NCI-H2227 (cell line): ENCODE measurements around the gene SLC38A7.
"Not testable (repeated sequence)": the region's sequence is repeated elsewhere in the genome, so short reads cannot be mapped to it uniquely, and the experiment has no call there.

ENCODE experiments used
- DNase-seq: peaks from one replicate; lab custom pipeline; 2025; ENCODE audit not compliant: unreplicated experiment; lab: John Stamatoyannopoulos, UW

SLC38A7 gene

GRCh38 chr16:58684354-58685083 is at the start of gene SLC38A7:
Gene SLC38A7, minus strand, starts transcription at chr16:58684770. Its CDS starts 4,644 bp downstream, at chr16:58680126.
- DNase-seq: peak; percentile 84

GRCh38 chr16:58733671-58734458 is 49.3 kb upstream of the SLC38A7 start, which contains the start of gene GOT2:
Gene GOT2, minus strand, starts transcription at chr16:58734316. Its CDS starts 88 bp downstream, at chr16:58734228.
- DNase-seq: peak; percentile 84

DNA sequence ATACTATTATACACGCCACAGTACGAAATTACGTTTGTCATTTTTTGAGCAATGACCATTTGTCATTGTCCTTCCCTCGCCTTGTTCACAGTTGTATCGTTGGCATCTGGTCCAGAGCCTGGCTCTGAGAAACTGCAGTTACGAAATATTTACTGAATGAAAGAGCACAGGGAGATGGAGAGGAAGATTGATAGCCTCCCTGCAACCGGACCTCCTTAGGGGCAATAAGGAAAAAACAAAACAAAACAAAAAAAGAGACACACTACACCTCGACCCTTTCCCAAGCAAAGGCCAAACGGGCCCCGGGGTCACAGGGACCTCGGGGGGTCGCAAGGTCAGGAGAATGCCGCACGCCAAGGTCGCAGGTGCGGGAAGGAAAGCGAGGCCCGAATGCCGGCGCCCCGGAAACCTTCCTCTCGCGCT is 48.7 kb upstream of the SLC38A7 start:
- DNase-seq: peak; percentile 15

GRCh38 chr16:58732545-58733247 is 48.1 kb upstream of the SLC38A7 start:
- no peak for DNase-seq

- no peak for DNase-seq
Observed at GRCh38 chr16:58730724-58731370, 46.3 kb upstream of the SLC38A7 start.

DNA sequence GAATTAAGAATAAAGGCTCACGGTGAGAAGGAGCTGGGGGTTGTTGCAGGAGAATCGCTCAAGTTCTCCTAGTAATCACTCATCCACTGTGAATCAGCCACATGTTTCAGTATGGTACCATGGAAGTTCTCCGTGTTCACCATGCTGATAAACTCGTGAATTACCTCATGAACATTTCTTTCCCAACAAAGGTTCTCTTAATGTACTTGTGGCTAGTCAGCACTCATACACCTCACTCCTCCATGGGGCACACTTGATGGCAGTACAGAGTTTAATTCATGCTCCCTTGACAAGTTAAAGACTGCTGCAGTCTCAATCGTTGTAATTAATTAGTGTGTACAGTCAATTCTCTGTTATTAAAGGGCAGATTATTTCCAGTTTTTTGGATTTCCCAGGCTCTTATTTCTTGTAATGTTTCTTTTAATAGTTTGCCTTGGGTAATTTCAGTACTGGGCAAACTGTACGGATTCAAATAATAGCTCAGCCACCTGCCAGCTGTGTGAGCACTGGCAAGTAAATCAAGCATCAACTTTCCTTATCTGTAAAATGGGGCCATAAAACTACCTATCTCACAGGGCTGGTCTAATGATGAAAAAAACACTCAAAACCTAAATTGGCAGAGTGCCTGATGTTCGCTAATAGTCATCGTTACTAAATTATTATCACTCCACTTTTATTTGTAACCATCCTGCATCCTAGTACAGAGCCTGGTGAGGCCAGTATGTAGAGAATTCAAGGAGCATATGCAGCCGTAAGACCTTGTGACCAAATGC is 43.4 kb upstream of the SLC38A7 start:
- no peak for DNase-seq

DNA sequence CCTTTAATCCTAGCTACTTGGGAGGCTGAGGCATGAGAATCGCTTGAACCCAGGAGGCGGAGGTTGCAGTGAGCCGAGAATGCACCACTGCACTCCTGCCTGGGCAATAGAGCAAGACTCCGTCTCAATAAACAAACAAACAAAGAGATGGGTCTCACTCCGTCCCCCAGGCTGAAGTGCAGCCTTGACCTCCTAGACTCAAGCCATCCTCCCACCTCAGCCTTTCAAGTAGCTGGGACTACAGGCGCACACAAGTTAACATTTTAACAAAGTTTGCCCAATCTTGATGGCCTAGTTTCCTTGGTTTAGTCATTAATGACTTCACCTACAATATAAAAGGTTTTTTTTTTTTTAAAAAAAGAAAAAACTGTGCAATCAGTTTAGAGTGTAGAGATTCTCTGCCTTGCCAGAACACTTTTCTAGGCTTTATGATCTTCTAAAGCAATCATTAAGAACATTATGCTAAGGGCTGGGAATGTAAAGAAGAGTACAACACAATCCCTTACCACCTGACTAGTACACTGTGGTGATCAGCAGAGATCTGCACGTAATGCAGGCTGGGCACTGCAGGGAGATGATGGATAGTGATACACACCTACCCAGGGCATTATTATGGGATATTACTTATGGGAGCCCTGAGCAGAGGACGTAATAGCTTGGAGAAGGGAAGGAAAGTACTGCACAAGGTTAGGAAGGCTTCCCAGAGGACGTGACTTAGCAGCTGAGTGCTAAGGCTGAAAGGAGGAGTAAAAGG is 42.6 kb upstream of the SLC38A7 start:
- DNase-seq: no peak

DNA sequence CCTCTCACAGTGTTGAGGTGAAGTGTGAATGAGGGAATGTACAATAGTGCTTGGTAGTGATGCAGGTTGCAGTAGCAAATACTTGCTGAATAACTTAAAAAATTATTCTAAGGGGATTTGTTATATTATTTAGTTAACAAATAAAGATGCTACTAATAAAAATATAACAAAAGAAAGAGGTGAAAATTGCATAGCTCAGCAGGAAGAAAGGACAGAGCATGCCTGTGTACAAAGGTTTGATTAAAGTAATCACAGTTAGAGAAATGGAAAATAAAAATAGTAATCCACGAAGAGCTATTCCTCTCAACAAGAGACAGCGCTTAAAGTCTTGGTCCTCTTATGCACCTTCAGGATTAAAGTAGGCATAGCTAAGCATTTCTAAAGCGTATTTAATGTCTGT is 38.5 kb upstream of the SLC38A7 start:
- DNase-seq: no peak

- DNase-seq: no peak
Observed at GRCh38 chr16:58717994-58718393, 33.4 kb upstream of the SLC38A7 start.

DNA sequence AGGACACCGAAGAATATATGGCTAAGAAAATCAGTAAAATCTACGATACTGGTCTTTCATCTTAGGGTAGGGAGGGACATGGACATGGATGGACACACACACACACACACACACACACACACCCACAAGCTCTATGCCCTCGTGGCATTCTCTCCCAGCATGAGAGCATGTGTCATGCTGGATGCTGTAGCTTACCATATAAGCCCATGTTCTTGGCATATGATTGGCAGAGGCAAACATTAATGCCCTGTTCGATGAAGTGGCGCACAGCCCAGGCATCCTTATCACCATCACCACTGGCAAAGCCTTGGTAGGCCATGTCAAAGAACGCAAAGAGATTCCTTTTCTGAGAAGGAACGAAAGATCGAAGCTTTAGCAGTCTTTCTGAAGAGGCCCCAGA is 31.9 kb upstream of the SLC38A7 start:
- DNase-seq: no peak

DNA sequence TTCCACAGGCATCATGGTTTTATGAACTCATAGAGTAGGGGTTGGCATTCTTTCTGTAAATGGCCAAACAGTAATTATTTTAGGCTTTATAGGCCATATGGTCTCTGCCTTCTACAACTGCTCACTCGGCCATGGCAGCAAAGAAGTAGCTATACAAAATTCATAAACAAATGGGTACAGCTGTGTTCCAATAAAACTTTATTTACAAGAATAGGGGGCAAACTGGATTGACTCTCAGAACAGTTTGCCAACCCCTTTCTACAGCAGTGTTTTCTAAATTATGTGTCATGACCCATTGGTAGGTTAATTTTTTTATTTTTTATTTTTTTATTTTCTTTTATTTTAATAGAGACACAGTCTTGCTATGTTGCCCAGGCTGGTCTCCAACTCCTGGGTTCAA is 29.2 kb upstream of the SLC38A7 start:
- DNase-seq: no peak

DNA sequence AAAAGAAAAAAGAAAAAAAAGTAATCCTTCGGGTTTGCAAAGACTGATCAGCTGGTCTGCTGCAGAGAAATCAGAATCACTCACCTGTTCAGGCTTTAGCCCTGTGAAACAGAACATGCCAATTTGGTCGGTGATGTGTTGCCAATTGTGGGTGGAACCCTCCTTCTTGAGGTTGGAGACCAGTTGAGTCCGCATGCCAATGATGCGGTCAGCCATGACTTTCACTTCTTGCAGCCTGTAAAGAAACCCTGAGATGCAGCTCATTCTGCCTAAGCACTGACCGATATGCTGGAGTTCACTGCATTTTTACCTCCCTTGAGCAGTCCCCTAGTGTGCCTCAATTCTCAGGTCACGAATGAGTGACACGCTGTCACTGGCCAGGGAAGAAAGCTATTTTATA is 24.8 kb upstream of the SLC38A7 start:
- no peak for DNase-seq

- DNase-seq: no peak
Observed at GRCh38 chr16:58699151-58699550, 14.6 kb upstream of the SLC38A7 start.

- no peak for DNase-seq
Observed at GRCh38 chr16:58695368-58695767, 10.8 kb upstream of the SLC38A7 start.

DNA sequence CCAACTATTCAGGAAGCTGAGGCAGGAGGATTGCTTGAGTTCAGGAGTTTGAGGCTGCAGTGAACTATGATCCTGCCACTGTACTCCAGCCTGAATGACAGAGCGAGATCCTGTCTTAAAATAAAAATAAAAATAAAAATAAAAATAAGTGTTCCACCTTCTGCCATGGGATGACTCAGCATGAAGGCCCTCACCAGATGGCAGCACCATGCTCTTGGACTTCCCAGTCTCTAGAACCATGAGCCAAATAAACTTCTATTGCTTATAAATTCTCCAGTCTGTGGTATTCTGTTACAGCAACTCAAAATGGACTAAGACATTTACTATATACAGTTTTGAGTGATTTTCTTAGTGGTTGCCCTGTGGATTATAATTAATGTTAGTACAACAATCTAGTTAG is 7.9 kb upstream of the SLC38A7 start:
- DNase-seq: no peak

GRCh38 chr16:58686985-58687706 is 2.6 kb upstream of the SLC38A7 start:
- not testable (repeated sequence) for DNase-seq

GRCh38 chr16:58685084-58685449 is 497 bp upstream of the SLC38A7 start:
- DNase-seq: no peak

DNA sequence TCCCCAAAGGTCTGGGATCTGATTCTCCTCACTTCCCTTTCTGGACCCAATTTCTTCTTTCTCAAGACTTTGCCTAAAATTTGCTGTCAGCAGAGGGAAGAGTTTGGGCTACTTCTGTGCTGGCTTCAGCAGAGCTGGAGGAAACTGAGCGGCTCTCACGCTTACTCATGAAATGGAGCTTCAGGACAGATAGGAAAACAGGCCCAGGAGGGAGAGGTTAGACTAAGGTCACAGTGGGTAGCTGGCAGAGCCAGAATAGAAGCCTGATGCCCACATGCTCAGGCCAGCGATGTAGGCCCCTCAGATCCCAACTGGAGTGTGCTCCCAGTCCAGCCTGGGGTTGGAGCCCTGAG is 593 bp downstream of the SLC38A7 start:
- DNase-seq: no peak

GRCh38 chr16:58679763-58680162 is 4.8 kb downstream of the SLC38A7 start:
- no peak for DNase-seq
